GM19452 (cell line): ENCODE data around the gene NUDCD3.

Experiments used
- ATAC-seq: cut with Tn5 transposase; IDR thresholded peaks from one replicate; pipeline ENCODE4 v1.9.1; 2021; ENCODE audit not compliant: unreplicated experiment

Gene NUDCD3

GRCh38 chr7:44372560-44373417 is 117.7 kb downstream of the NUDCD3 start:
- ATAC-seq: no peak

GRCh38 chr7:44368885-44369284 is 121.6 kb downstream of the NUDCD3 start:
- ATAC-seq: no peak

GRCh38 chr7:44368455-44368854 is 122.0 kb downstream of the NUDCD3 start:
- ATAC-seq: no peak

- no peak for ATAC-seq
These were observed 122.9 kb downstream of the NUDCD3 start for GRCh38 chr7:44367475-44368043.

GRCh38 chr7:44366986-44367385 is 123.5 kb downstream of the NUDCD3 start:
- no peak for ATAC-seq

GRCh38 chr7:44353668-44354067 is 136.8 kb downstream of the NUDCD3 start:
- no peak for ATAC-seq

GRCh38 chr7:44348851-44349781 is 141.3 kb downstream of the NUDCD3 start:
- ATAC-seq: no peak

- no peak for ATAC-seq
These were observed 142.2 kb downstream of the NUDCD3 start for GRCh38 chr7:44348300-44348699.

- ATAC-seq: no peak
These were observed 142.8 kb downstream of the NUDCD3 start for GRCh38 chr7:44347546-44348114.

- no peak for ATAC-seq
These were observed 144.4 kb downstream of the NUDCD3 start for GRCh38 chr7:44346063-44346462.

- ATAC-seq: no peak
These were observed 149.1 kb downstream of the NUDCD3 start for GRCh38 chr7:44341401-44341800.

GRCh38 chr7:44338600-44338999 is 151.9 kb downstream of the NUDCD3 start:
- no peak for ATAC-seq

- ATAC-seq: no peak
These were observed 154.0 kb downstream of the NUDCD3 start for GRCh38 chr7:44336491-44336890.

GRCh38 chr7:44335184-44335583 is 155.3 kb downstream of the NUDCD3 start:
- no peak for ATAC-seq

- ATAC-seq: no peak
These were observed 155.7 kb downstream of the NUDCD3 start for GRCh38 chr7:44334734-44335097.

- ATAC-seq: no peak
These were observed 156.3 kb downstream of the NUDCD3 start for GRCh38 chr7:44333911-44334733.

- ATAC-seq: no peak
These were observed 158.8 kb downstream of the NUDCD3 start for GRCh38 chr7:44331682-44332081.

- ATAC-seq: no peak
These were observed 160.1 kb downstream of the NUDCD3 start for GRCh38 chr7:44330331-44330730.

GRCh38 chr7:44329888-44330287 is 160.6 kb downstream of the NUDCD3 start:
- ATAC-seq: no peak
